K562 (cell line): ENCODE results near the gene MADCAM1. TPM values are rescaled to one million over a fixed set of nuclear protein-coding genes. Genes with fewer than 3 reads are reported as not detected.
"Not testable (repeated sequence)": the region's sequence is repeated elsewhere in the genome, so short reads cannot be mapped to it uniquely, and the experiment has no call there.

Experiments used
- ATAC-seq: fragments of 200-7000 bp; cut with Tn5 transposase; 3 replicates; pipeline ENCODE4 v1.9.1; 2020; ENCODE audit warnings: moderate library complexity
- BruUV-seq: library from RNA; stranded (reverse); fragments of 400-500 nt; replicated peaks from 2 replicates; lab custom pipeline; 2021; lab: Mats Ljungman, UMichigan
- CTCF ChIA-PET: fragments of 300-600 bp; formaldehyde crosslinking; extraction: SDS; loops from one replicate; lab custom pipeline; 2021; ENCODE audit warnings: low intra/inter-chr PET ratio; lab: Yijun Ruan, JAX
- POLR2A ChIA-PET: fragments of 300-600, 350-650 bp; sonication (Branson Sonifier 250); formaldehyde crosslinking; extraction: SDS; loops from one replicate; lab custom pipeline; 2021; ENCODE audit warnings: antibody characterized with exemption, inconsistent platforms; lab: Yijun Ruan, JAX
- DNase-seq, 4 experiments: peaks; one replicate each; pipeline versions ENCODE4 v3.0.0 to v3.0.0-alpha.2; 2011 to 2018; ENCODE audit warnings: low spot score in 3 of 4, mixed read lengths in 3 of 4; ENCODE audit errors: extremely low read depth in 1 of 4
- FAIRE-seq: peaks from 2 replicates; lab custom pipeline; 2011; peaks lifted over from hg19 to GRCh38; lab: Jason Lieb, UNC
- H2AFZ ChIP-seq: 2 replicates; pipeline ENCODE4 v1.6.0; 2011; ENCODE audit warnings: low read depth, low read length, control low read depth, inconsistent platforms
- H3K27ac ChIP-seq: fragments of 200-600 bp; 3 replicates; pipeline ENCODE4 v1.8.0; 2011; ENCODE audit warnings: low read depth, mild to moderate bottlenecking, control low read depth, inconsistent platforms, low read length, moderate library complexity, mixed read lengths; ENCODE audit errors: extremely low read depth
- H3K27me3 ChIP-seq, 2 experiments: fragments of 300-600 bp in 1 of 2; 2 replicates in 1 of 2; 3 replicates in 1 of 2; pipeline versions ENCODE4 v1.6.0 to v1.8.0; 2011; ENCODE audit warnings: inconsistent platforms in 2 of 2, low read length in 2 of 2, mild to moderate bottlenecking in 1 of 2, mixed read lengths in 1 of 2, moderate library complexity in 1 of 2; ENCODE audit not compliant: control insufficient read depth in 2 of 2, insufficient read depth in 2 of 2
- H3K36me3 ChIP-seq: fragments of 300-600 bp; 3 replicates; pipeline ENCODE4 v1.8.0; 2011; ENCODE audit warnings: mild to moderate bottlenecking, low read length, inconsistent platforms; ENCODE audit not compliant: control insufficient read depth, insufficient read depth
- H3K4me1 ChIP-seq, 2 experiments: fragments of 200-600 bp in 1 of 2; replicated peaks in 1 of 2; 2 replicates in 1 of 2; 3 replicates in 1 of 2; pipeline versions ENCODE4 v1.5.1 to v1.8.0; 2011; ENCODE audit warnings: inconsistent platforms in 2 of 2, low read length in 2 of 2, mild to moderate bottlenecking in 1 of 2, mixed read lengths in 1 of 2, moderate library complexity in 1 of 2; ENCODE audit not compliant: control insufficient read depth in 2 of 2, insufficient read depth in 2 of 2
- H3K4me2 ChIP-seq: 2 replicates; pipeline ENCODE4 v1.6.1; 2011; ENCODE audit warnings: low read length, control low read depth, inconsistent platforms, mixed read lengths; ENCODE audit not compliant: insufficient read depth
- H3K4me3 ChIP-seq: fragments of 200-600 bp; sonication (generic), shearing (Covaris generic); 2 replicates; pipeline ENCODE4 v1.5.1; 2016; ENCODE audit warnings: control low read depth, inconsistent platforms
- H3K79me2 ChIP-seq: fragments of 200-600 bp; 3 replicates; pipeline ENCODE4 v1.8.0; 2011; ENCODE audit warnings: low read length, inconsistent platforms; ENCODE audit not compliant: control insufficient read depth, insufficient read depth
- H3K9ac ChIP-seq, 2 experiments: 2 replicates each; pipeline versions ENCODE4 v1.6.0 to v1.6.1; 2011; ENCODE audit warnings: low read depth in 2 of 2, low read length in 2 of 2, control low read depth in 1 of 2, inconsistent platforms in 1 of 2, mild to moderate bottlenecking in 1 of 2, mixed read lengths in 1 of 2; ENCODE audit not compliant: insufficient read depth in 1 of 2
- H3K9me1 ChIP-seq: one replicate; pipeline ENCODE4 v1.6.0; 2011; ENCODE audit warnings: inconsistent platforms, mild to moderate bottlenecking, low read length, moderate library complexity; ENCODE audit not compliant: control insufficient read depth, insufficient read depth
- H3K9me3 ChIP-seq: replicated peaks from 2 replicates; pipeline ENCODE4 v1.5.1; 2011; ENCODE audit warnings: low read depth, low read length, inconsistent platforms; ENCODE audit not compliant: control insufficient read depth, insufficient read depth
- H4K20me1 ChIP-seq: replicated peaks from 2 replicates; pipeline ENCODE4 v1.6.1; 2011; ENCODE audit warnings: low read length, inconsistent platforms, mixed read lengths; ENCODE audit not compliant: control insufficient read depth, insufficient read depth
- AFF4 ChIP-seq: sonication (generic); formaldehyde crosslinking; IDR thresholded peaks from 2 replicates; pipeline ENCODE4 v1.8.0; 2023; ENCODE audit warnings: mild to moderate bottlenecking, missing genetic modification reagents
- CEBPG ChIP-seq, 3 experiments: fragments of 200-800 bp in 1 of 3; sonication (Bioruptor generic) in 1 of 3; sonication (generic) in 1 of 3; formaldehyde crosslinking in 1 of 3; IDR thresholded peaks in 2 of 3; conservative IDR thresholded peaks in 1 of 3; 2 replicates each; pipeline versions ENCODE4 v1.6.1 to v1.8.0; 2016 to 2022; ENCODE audit warnings: missing compliant biosample characterization in 2 of 3, missing genetic modification characterization in 2 of 3, mild to moderate bottlenecking in 1 of 3, missing genetic modification reagents in 1 of 3
- FOS ChIP-seq: IDR thresholded peaks from 3 replicates; pipeline ENCODE4 v1.6.1; 2011; ENCODE audit not compliant: insufficient read length; ENCODE audit errors: extremely low read depth
- IFI16 ChIP-seq: fragments of 250-450 bp; sonication (Bioruptor Pico); IDR thresholded peaks from 2 replicates; pipeline ENCODE4 v2.1.2; 2022; ENCODE audit warnings: mild to moderate bottlenecking, inconsistent platforms
- MEF2D ChIP-seq: conservative IDR thresholded peaks from 2 replicates; pipeline ENCODE4 v1.6.1; 2016; ENCODE audit warnings: low read depth, missing genetic modification characterization, missing compliant biosample characterization
- SMAD3 ChIP-seq: fragments of 450-650 bp; formaldehyde crosslinking; conservative IDR thresholded peaks from 2 replicates; pipeline ENCODE4 v1.4.0; 2020; ENCODE audit warnings: mild to moderate bottlenecking
- ZBTB9 ChIP-seq: fragments of 450-650 bp; formaldehyde crosslinking; IDR thresholded peaks from 2 replicates; pipeline ENCODE4 v1.4.0; 2020; ENCODE audit warnings: mild to moderate bottlenecking, moderate library complexity
- ZSCAN32 ChIP-seq: fragments of 450-650 bp; formaldehyde crosslinking; IDR thresholded peaks from 2 replicates; pipeline ENCODE4 v1.4.0; 2020; ENCODE audit warnings: mild to moderate bottlenecking, moderate library complexity
- WGBS: fragments of 100-300 bp; shearing (Covaris generic); methylation state at CpG from one replicate; pipeline ENCODE4 v1.1.6; 2016; ENCODE audit warnings: low coverage, mixed read lengths; ENCODE audit not compliant: insufficient coverage; ENCODE audit errors: missing lambda C conversion rate; 5-methylcytosine and 5-hydroxymethylcytosine counted together
- in situ Hi-C: fragments of 300-500 bp; cut with MboI; formaldehyde crosslinking; loops from 4 replicates; pipeline ENCODE4 v1.15.0; 2018; ENCODE audit warnings: inconsistent platforms, mixed read lengths
- intact Hi-C: fragments of 100-400 bp; cut with micrococcal nuclease; formaldehyde crosslinking; loops from 2 replicates; pipeline ENCODE4 v1.14.2; 2022
- polyA plus RNA-seq, 8 experiments: library from polyadenylated mRNA; depleted of rRNA in 4 of 8; stranded (reverse) in 5 of 8; unstranded in 3 of 8; fragments of >200 nt; fragmentation: Nextera tagmentation in 2 of 8; fragmentation: Illumina TruSeq in 1 of 8; extraction: Ambion mirVana in 2 of 8; extraction: Trizol in 1 of 8; gene quantifications; 2 replicates each; pipeline versions ENCODE4 v1.2.1 to v1.2.3, GENCODE V29; 2011 to 2014; ENCODE audit warnings: inconsistent platforms in 1 of 8, missing spikeins in 1 of 8
- total RNA-seq, 7 experiments: library from RNA; depleted of rRNA in 6 of 7; stranded (reverse); fragments of >200 nt in 6 of 7; fragmentation: Illumina TruSeq in 2 of 7; extraction: Trizol in 2 of 7; gene quantifications; 2 replicates each; pipeline versions ENCODE4 v1.2.1 to v1.2.3, GENCODE V29; 2011 to 2021; ENCODE audit warnings: low replicate concordance in 1 of 7

Gene MADCAM1
- total and polyA plus RNA-seq, 9 of the 15 experiments (the other 6 are each of a cell fraction or from before 2014, with no cell fraction given): 0.09 to 0.36 (median 0.09) TPM; not detected in 6

- H3K79me2 ChIP-seq, H3K36me3 ChIP-seq, H3K9ac ChIP-seq, BruUV-seq, ATAC-seq, FAIRE-seq, H3K4me2 ChIP-seq, H3K9me3 ChIP-seq, H2AFZ ChIP-seq, in situ Hi-C loops, H3K27ac ChIP-seq, POLR2A ChIA-PET, CTCF ChIA-PET, H4K20me1 ChIP-seq, H3K9me1 ChIP-seq: not testable (repeated sequence)
- Histone ChIP-seq H3K27me3 (peaks cover 9 to 50% of the 10 kb centered on the region in 2 experiments; a peak in 4 of 5 replicates), H3K4me1 (peaks cover 0 to 26% of the 10 kb centered on the region in 2 experiments; a peak in 2 of 5 replicates)
- WGBS: 65% methylated on average over 33 of the region's 33 CpGs
- TF ChIP-seq ZBTB9 (CRISPR knock-in tag): peak; percentile 97
- TF ChIP-seq, all 486 proteins: peak for 1; not testable (repeated sequence) for 485
- H3K4me3 ChIP-seq, DNase-seq, intact Hi-C loops: not testable (repeated sequence)
Observed at GRCh38 chr19:450912-451481, 45.3 kb upstream of the MADCAM1 start.

GRCh38 chr19:452829-453228, 43.5 kb upstream of the MADCAM1 start:
- Histone ChIP-seq H4K20me1 (no peaks in the 10 kb centered on the region), H3K4me3 (no peak overlapping the region), H3K79me2 (no peaks in the 10 kb centered on the region), H3K4me1 (peaks cover 0 to 17% of the 10 kb centered on the region in 2 experiments; a peak in 2 of 5 replicates), H3K9me3 (no peaks in the 10 kb centered on the region), H3K9me1 (no peaks in the 10 kb centered on the region), H3K4me2 (no peak overlapping the region), H3K9ac (no peak overlapping the region), H2AFZ (no peak overlapping the region), H3K27ac (no peak overlapping the region), H3K27me3 (peaks cover 9 to 57% of the 10 kb centered on the region in 2 experiments; a peak in 4 of 5 replicates), H3K36me3 (no peaks in the 10 kb centered on the region)
- DNase-seq: no peak
- BruUV-seq: no TSS peak
- CTCF ChIA-PET: no interaction called here
- no peak for FAIRE-seq
- POLR2A ChIA-PET: interaction anchor here (0.6 kb wide), 1 partner anchor 163 kb away, joined by 4 read pairs; no protein-coding TSS in a partner anchor
- intact Hi-C loops (no loop called here), in situ Hi-C loops (no loop called here)
- 33% methylated on average over 16 of the region's 16 CpGs for WGBS
- ATAC-seq: no peak
- TF ChIP-seq MEF2D (tag) (no peak), ZSCAN32 (CRISPR knock-in tag) (no peak), FOS (no peak), IFI16 (CRISPR knock-in tag) (no peak), AFF4 (CRISPR knock-in tag) (no peak), CEBPG (CRISPR knock-in tag; IDR thresholded peaks at IDR 0.05) (no peak), CEBPG (tag; conservative IDR thresholded peaks at IDR 0.05 in 1 of 2, IDR thresholded peaks at IDR 0.05 in 1 of 2) (no peak), SMAD3 (CRISPR knock-in tag) (no peak)
